Germinal center (tissue), 1 donor: ENCODE measurements around the gene EHBP1.

Source experiments
- DNase-seq: peaks from one replicate; pipeline ENCODE4 v3.0.0; 2012; ENCODE audit warnings: mixed read lengths, low spot score

The EHBP1 gene

DNA sequence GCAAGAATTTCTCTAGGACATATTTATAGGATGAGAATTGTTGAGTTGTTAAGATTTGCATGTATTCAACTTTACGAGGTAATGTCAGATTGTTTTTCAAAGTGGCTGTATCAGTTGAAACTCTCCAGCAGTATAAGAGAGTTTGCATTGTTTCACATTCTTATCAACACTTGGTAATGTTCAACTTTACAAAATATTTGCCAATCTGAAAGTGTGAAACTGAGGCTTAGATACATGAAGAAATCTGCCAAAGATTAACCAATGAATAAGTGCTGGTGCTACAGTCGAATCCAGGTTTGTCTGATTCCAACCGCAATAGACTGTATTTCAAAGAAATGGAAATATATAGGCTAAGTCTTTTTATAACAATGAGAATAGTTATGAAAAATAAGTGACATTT, 117.0 kb downstream of the EHBP1 start:
- no peak for DNase-seq

DNA sequence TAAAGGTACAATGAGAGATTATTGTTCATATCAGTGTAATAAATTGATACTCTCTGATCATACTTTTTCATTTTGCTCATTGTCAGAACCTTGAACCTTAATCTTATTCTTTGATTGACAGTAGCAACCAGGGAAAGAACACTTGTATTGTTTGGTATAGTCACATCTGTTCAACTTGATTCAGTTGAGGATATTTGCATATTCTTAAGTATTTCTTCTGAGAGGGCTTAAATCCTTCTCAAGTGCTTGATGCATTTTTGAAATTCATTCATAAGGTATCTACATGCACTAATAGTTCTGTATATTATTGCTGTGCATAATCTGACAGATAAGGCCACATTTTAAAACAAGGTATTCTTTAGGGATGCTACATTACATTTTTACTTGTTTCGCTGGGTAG, 118.9 kb downstream of the EHBP1 start:
- no peak for DNase-seq

DNA sequence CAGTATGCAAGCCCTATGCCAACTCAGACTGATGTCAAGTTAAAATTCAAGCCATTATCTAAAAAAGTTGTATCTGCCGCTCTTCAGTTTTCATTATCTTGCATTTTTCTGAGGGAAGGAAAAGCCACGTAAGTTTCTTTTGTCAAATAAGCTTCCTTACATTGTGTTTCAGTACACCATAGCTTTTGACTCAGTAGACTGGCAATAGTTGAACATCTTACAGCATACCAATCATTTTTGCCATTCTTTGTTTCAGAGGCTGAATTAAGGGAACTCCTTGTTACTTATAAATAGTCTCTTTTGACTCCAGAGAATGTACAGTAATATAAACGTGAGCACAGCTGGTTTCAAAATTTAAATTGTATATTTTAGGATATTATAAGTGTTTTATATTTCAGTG, 120.6 kb downstream of the EHBP1 start:
- no peak for DNase-seq

DNA sequence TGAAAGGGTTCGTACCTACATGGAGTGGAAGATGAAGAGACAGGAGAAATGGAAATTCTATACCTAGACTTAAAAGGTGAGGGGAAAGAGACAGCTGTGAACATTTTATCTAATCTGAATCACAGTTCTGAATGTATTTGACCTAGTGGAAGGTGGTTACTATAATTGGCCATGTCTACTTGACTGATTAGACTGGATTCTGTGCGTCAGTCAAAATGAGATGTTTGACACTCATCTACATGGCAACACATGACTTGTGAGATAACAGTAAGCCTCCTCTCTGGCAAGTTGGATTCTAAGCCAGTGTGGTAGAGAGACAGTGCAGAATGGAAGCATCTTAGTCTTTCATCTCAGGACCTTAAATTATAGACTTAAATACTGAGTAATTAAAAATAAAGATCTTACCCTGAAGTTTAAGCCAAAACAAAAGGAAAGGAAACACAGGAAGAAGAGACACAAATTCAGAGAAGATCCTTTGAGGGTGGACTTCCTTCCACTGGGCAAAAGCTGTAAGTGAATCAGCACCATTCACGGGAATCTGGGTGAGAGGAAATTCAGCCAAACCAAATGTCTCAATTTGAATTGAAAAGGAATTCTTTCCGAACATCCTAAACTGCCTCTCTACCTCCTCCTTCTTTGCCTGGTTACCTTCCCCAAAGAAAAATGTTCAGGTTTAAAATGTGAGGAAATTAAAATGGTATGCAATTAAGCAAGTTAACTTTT, 121.6 kb downstream of the EHBP1 start:
- DNase-seq, result no peak

DNA sequence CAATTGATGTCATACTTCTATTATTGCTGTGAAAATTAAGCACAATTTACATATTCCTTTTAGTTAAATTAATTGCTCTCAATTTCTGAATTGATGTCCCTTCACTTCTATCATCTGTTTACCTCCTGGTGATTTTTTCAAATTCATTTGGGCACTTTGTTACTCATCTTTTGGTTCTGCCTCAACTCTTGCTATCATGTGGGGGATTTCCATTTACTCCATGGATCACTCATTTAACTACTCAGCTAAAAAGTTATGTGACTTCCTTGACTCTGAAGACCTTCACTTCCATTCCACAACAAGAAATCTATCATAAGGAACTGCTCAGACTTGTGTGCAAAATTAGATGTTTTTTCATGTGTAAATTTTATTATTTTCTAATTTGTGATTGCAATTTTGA, 126.2 kb downstream of the EHBP1 start:
- no peak for DNase-seq

DNA sequence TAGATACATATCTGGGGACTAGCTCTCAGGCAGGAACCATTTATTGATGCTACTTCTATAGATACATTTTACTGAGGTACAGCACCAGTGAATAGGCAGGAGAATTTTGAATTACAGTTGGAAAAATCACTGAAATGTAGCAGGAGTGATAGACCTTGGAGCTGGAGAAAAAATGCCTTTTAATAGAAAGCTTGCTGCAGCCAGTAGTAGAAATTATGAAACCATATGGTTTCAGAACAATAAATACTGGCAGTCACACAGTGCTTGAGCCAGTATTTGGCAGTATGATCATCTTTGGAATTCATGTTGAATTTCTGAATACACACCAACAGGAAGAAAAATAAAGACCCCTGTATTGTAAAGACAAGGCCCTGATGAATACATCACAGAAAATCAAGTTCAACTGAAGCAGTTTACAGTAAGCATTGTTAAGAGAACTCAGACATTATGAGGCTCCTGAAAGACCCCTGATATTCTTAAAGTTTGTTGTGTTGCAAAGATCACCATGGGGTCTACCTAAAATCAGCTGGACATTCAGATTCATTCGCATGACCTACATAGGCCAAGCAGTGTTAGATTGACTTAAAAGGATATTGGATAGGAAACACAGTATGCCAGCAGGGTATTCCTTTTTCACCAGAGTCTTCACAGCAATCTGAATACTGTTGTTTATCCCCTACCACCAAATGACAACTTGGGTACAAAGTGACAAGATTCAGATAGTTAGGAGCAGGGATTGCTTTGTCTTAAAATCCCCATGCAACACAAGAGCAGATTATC, 139.0 kb downstream of the EHBP1 start:
- DNase-seq, result no peak

DNA sequence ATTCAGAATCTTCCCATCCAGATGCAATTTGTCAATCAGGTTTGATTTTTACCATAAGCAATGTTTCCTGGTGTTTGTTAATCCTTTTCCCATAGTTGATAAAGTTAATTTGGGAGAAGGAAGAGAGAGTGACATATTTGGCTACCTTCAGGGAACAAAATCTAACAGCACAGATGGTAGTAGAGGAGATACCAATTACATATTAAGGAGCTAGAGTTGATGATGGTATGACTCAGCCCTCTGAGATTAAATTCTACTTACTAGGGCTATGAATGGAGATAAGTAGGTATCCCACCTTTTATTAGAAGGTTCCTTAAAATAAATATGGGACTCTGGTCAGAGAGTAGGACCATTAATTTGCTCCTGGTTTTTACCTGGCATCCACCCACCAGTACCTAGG, 139.7 kb downstream of the EHBP1 start:
- no peak for DNase-seq

DNA sequence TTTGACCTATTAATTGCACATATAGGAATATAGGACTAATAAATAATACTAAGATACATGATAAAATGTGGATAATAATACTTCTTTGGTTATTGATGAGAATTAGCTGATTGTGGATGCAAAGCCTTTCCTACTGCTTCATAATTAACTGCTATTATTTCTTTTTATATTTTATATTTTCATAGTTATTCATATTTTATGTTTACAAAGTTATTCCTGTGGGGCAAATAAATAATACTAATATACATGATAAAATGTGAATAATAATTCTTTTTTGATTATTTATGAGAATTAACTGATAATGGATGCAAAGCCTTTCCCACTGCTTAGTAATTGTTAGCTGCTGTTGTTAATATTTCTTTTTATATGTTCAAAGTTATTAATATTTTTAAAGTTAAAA, 146.7 kb downstream of the EHBP1 start:
- no peak for DNase-seq

DNA sequence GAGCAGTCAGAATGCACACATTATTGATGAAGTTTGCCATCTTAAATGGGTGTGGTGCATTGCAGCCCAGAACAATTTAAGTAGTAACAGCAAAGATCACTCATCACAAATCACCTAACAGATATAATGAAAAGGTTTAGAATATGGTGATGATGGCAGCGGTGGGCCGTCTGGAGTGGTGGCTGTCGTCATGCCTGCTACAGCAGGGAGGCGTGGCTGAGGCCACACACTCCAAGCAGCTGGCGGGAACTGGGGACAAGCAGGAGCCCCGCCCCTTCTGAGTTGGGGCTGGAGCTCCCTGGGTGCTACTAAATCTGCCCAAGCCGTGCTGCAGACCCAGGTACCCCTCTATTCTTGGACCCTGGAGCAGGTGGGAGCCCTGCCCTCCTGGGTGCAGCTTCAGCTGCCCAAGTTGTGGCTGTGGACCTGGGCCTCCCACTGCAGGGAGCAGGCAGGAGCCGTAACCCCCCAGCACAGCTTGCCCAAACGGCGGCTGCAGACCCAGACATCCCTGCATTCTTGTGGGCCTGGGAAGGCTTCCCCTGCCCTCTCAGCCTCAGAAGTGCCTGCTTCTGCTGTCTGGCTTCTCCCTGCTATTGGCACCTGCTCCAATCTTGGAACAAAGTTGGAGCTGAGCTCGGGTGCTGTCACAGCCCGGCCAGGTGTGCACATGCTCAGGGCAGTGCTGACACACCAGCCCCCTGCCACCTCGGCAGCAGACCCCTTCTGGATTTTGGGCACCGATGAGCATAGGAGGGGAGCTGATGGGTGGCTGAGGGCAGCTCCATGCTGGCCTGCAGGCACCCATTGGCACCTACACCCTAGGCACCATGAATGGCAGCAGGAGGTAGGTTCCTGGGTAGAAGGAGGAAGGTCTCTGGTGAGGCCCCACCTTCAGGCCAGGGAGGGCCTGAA, 149.3 kb downstream of the EHBP1 start:
- no peak for DNase-seq

DNA sequence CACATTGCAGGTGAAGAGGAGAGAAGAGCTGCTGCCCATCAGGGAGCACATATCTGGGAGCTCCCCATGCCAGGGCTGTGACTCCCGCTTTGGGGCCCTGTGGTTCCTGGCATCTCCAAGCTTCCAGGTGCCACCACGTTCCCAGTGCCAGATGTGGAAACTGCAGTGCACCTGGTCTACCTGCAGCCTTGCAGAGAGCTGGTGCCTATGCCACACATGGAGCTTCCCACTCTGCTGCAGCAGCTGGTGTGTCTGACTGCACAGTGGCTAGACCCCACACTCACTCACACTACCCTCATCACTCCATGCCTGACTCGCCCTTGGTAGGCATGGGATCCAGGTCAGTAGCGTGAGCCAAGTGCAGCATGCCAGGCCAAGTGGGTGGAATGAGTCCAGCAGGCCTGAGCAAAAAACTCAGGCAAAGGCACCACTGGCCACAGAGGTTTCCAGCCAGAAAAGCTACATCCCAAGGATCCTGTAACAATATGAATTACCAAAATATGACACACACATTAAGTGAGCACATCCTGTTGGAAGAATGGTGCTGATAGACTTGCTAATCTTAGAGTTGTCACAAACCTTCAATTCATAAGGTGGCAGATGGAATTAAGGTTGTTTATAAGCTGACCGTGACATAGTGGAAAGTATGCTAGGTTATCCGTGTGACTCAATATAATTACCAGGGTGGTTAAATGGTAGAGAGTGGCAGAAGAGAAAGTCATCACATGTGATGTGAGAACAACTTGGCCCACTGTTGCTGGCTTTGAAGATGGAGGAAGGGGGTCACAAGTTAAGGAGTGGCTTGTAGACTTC, 150.9 kb downstream of the EHBP1 start:
- no peak for DNase-seq

DNA sequence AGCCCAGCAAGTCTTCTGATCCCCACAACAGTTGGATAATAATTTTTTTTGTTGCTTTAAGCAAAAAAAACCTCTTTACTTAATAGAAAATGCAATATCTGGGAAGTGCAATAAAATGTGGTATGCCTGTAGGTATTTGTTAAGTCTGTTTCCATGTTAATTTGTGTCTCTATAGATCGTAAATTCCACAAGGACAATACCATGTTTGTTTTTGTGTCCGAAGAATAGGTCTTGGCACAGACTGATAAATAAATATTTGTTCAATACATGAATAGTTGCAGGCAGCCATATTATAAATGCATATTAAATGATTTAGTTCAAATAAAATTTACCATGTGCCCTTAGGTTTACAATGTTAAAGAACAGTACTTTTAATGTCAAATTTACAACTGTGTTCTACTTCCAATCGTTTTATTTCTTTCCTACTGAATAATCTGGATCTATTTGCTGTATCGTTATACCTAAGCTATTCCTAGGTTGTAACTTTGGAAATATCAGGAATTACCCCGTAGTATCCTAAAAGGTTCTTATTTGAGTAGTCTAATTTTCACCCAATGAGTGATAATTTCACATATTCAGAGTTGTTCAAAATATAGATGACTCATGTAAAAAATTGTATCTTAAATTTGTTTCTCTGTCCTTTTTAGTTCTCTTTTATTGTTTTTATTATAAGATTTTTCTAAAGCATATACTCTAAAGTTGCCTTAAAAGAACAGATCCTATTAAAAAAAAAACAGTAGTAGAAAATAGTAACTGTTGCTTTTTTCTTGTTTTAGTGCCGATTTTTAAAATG, 151.8 kb downstream of the EHBP1 start:
- no peak for DNase-seq

DNA sequence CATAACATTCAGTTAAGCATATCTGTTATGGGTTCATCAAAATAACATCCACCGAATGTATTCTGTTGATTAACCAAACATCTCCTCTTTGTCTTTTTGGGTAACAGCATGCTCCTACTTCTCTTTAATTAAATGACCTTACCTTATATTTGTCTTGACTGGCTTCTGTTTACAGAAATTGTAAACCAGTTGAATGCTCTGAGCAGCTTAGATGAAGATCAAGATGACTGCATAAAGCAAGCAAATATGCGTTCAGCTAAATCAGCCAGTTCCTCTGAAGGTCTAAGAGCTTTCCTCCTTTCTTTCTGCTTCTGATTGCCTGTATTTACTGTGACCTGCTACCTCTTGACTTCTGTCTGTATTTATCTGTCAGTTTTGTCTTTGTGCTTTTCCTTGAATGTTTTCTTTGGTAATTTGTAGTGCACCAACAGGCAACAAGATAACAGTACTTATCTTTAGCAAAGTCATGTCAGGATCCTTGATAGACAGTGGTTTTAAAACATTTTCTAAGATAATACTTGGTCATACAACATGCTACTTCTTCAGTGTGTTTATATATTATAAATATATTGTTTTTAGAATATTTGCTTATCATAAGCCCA, 152.8 kb downstream of the EHBP1 start:
- no peak for DNase-seq

DNA sequence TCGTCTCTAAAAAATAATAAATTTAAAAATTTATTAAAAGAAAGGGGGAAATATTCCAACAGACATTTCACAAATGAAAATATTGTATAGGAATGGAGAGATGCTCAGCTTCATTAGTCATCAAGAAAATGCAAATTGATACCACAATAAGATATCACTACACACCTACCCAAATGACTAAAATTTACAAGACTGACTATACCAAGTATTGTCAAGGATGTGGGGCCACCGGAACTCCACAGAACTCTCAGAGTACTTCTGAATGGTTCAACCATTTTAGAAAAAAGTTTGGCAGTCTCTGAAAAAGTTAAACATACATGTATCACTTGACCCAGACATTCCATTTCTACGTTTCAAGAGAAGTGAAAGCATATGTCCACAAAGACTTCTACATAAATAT, 163.4 kb downstream of the EHBP1 start:
- no peak for DNase-seq

DNA sequence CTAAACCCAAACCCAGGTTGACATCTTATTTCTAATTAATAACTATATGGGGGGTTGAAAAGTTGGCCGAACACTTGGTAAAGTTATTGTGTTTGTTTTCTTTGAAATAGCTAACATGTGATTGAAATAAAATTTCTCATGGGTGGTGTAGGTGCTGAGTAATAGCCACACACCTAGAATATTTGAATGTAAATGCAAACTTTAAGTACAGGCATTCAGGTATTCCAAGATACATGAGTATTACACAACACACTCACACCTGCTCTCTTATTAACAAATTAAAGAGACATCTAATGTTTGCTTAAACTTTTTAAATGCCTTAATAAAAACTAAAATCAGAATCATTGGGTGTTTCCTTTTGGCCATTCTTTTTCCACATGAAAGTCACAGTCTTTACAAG, 165.5 kb downstream of the EHBP1 start:
- DNase-seq, result no peak

DNA sequence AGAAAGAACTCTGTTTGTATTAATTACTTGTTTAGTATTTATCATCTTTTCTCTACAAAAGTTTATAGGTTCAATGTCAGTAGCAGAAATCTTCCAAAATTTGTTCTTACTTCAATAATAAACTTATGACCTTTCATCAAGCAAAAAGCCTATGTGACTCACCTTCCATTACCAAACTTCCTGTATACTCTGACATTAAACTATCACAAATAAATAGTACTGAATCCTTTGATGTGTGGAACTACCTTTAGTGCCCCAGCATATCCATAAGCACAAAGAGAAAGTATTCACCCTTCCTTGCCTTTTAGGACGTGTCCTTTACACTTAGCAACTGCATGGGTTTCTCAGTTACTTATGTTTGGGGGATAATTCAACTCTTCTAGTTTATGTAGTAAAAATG, 166.0 kb downstream of the EHBP1 start:
- no peak for DNase-seq

DNA sequence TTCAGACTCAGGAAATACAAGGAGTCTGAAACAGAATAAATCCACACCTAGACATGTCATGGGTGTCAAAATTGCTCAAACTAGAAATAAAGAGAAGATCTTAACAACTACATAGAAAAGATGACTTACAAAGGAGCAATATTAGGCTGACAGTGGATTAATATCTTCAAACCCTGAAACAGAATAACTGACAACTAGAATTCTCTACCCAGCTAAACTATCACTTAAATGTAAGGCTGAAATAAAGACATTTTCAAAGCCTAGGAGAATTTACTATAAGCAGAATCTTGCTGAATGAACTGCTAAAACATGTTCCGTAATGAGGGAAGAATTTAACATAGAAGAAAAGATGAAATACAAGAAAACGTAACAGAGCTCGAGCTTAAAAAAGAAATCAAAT, 168.1 kb downstream of the EHBP1 start:
- DNase-seq, result no peak

DNA sequence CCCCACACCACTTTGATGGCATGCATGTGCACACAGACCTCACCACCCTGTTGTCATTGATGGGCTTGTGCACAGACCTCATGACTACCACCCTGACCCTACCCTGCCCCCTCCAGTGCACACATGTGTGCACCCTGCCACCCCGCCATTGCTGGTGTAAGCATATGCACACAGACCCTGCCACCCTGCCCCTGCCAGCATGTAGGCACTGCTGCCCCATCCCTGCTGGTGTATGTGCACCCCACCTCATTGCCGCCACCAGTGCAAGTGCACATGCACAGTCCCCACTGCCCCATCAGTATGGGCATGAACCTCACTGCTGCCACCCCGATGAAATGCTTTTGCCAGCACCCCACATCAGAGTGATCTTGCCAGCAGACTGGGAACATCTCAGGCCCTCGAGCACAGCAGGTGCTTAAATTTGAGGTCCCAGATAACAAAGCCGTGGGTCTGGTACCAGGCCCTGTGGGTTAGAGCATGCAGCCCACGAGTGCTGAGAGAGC, 169.4 kb downstream of the EHBP1 start:
- DNase-seq, result no peak

DNA sequence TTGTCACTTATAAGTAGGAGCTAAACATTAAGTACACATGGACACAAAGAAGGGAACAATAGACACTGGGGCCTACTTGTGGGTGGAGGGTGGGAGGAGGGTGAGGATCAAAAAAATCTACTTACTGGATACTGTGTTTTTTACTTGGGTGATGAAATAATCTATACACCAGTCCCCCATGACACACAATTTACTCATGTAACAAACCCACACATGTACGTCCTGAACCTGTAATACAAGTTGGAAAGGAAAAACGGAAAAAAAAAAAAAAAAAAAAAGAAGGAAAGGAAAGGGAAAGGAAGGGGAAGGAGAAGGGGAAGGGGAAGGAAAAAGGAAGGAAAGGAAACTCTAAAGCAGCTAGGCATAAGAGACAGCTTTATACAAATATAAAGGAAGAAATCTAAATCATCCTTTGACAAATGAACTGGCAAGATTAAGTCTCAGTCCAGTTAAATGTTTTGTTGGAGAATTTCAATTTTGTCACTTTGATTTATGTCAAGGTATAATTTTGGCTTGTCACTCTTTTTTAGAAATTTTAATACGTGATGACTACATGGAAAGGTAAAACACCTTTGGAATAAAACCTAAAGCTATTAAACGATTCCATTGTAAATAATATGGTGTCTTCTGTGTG, 175.8 kb downstream of the EHBP1 start:
- no peak for DNase-seq

DNA sequence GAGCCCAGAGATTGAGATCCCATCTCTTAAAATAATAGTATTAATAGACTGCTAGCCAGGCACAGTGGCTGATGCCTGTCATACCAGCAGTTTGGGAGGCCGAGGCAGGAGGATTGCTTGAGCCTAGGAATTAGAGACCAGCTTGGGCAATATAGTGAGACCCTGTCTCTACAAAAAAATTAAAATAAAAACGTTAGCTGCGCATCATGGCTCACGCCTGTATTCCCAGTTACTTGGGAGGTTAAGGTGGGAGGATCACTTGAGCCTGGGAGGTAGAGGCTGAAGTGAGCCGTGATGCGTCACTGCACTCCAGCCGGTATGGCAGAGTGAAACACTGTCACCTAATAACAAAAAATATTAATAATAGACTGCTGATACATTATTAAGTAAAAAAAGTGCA, 178.1 kb downstream of the EHBP1 start:
- no peak for DNase-seq

DNA sequence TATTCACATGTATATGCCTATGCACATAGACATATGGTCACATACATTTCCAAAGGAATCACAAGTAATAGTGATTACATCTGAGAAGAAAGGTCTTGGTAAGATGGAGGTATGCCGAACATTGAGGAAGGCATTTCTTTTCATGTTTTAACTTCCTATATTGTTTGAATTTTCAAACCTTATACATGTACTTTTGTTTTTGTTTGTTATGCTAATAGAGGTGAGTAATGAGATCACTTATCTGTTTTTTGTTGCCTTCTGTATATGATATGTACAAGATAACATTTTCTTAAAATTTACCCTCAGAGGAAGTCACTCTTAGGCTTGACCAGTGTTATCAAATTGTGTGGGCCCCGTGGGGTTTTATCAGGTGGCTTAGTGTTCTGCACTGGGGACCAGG, 178.6 kb downstream of the EHBP1 start:
- DNase-seq, result no peak
